ENCODE data around the gene DLG2.

DLG2 gene

DNA sequence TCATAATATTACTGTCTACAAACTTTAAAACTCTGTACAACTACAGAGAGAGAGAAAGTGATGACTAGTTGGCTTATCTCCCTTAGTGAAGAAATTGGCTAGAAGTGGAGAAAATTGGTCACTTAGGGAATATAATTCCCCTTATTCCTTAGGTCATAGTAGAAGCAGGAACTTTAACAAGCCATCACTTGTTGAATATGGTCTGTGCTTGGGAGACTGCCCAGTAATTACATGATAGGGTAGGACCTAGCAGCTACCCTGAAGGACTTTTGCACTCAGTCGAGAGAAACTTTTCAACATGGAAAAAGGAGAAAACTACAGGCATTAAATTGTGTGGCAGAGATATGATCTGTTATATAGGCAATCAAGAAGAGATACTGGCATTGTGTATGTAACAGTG, 1764.5 kb downstream of the DLG2 start:
- H3K27ac ChIP-seq: no peak overlapping the region
- TF ChIP-seq ZFX (IDR thresholded peaks at IDR 0.05; ENCODE audit: borderline replicate concordance): no peak
- TF ChIP-seq, protein P1, sequence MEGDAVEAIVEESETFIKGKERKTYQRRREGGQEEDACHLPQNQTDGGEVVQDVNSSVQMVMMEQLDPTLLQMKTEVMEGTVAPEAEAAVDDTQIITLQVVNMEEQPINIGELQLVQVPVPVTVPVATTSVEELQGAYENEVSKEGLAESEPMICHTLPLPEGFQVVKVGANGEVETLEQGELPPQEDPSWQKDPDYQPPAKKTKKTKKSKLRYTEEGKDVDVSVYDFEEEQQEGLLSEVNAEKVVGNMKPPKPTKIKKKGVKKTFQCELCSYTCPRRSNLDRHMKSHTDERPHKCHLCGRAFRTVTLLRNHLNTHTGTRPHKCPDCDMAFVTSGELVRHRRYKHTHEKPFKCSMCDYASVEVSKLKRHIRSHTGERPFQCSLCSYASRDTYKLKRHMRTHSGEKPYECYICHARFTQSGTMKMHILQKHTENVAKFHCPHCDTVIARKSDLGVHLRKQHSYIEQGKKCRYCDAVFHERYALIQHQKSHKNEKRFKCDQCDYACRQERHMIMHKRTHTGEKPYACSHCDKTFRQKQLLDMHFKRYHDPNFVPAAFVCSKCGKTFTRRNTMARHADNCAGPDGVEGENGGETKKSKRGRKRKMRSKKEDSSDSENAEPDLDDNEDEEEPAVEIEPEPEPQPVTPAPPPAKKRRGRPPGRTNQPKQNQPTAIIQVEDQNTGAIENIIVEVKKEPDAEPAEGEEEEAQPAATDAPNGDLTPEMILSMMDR (IDR thresholded peaks at IDR 0.05): no peak

DNA sequence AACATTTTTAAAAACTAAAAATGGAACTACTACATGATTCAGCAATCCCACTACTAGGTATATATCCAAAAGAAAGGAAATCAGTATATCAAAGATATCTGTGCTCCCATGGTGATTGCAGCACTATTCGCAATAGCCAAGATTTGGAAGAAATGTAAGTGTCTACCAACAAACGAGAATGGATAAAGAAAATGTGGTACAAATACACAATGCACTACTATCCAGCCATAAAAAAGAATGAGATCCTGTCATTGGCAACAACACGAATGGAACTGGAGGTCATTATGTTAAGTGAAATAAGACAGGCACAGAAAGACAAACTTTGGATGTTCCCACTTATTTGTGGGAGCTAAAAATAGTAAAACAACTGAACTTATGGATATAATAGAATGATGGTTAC, 1765.1 kb downstream of the DLG2 start:
- TF ChIP-seq, protein P1 (IDR thresholded peaks at IDR 0.05): no peak
- no peak for TF ChIP-seq ZFX (IDR thresholded peaks at IDR 0.05; ENCODE audit: borderline replicate concordance)
- H3K27ac ChIP-seq: no peak overlapping the region

DNA sequence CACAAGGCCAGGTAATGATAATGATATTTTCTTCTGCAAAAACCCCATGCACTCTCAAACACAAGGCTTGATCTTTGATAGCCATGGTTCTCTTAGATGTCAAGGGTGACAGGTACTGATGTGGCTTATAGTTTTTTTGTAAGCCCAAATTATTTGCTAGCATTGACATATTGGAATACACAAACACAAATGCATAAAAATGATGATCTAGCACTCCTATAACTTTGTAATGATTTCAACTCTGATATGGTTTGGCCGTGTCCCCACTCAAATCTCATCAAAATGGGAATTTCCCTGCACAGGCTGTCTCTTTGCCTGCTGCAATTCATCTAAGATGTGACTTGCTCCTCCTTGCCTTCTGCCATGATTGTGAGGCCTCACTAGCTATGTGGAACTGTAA, 1768.5 kb downstream of the DLG2 start:
- TF ChIP-seq ZFX (IDR thresholded peaks at IDR 0.05; ENCODE audit: borderline replicate concordance): no peak
- TF ChIP-seq, protein P1 (IDR thresholded peaks at IDR 0.05): no peak
- no peak overlapping the region for H3K27ac ChIP-seq

DNA sequence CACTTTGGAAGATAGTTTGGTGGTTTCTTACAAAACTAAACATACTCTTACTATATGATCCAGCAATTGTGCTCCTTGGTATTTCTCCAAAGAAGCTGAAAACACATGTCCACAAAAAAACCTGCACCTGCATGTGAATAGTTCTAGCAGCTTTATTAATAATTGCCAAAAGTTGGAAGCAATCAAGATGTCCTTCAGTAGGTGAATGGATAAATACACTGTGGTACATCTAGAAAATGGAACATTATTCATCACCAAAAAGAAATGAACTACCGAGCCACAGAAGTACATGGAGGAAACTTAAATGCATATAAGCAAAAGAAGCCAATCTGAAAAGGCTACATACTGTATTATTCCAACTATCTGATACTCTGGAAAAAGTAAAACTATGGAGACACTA, 1771.9 kb downstream of the DLG2 start:
- no peak overlapping the region for H3K27ac ChIP-seq
- TF ChIP-seq, protein P1 (IDR thresholded peaks at IDR 0.05): no peak
- no peak for TF ChIP-seq ZFX (IDR thresholded peaks at IDR 0.05; ENCODE audit: borderline replicate concordance)

GRCh38 chr11:83852775-83853442, 1774.2 kb downstream of the DLG2 start:
- TF ChIP-seq, protein P1 (IDR thresholded peaks at IDR 0.05): no peak
- TF ChIP-seq ZFX (IDR thresholded peaks at IDR 0.05; ENCODE audit: borderline replicate concordance): no peak
- H3K27ac ChIP-seq: no peak overlapping the region

GRCh38 chr11:83852012-83852411, 1775.1 kb downstream of the DLG2 start:
- no peak for TF ChIP-seq ZFX (IDR thresholded peaks at IDR 0.05; ENCODE audit: borderline replicate concordance)
- TF ChIP-seq, protein P1 (IDR thresholded peaks at IDR 0.05): no peak
- H3K27ac ChIP-seq: no peak overlapping the region

GRCh38 chr11:83847467-83848034, 1779.6 kb downstream of the DLG2 start:
- no peak overlapping the region for H3K27ac ChIP-seq
- TF ChIP-seq ZFX (IDR thresholded peaks at IDR 0.05; ENCODE audit: borderline replicate concordance): no peak
- TF ChIP-seq, protein P1 (IDR thresholded peaks at IDR 0.05): no peak

All from 22Rv1 (cell line).